Loucy (cell line): ENCODE data around the gene CACNA2D4.

Source experiments
- EZH2phosphoT487 ChIP-seq: fragments of 200-600 bp; IDR thresholded peaks from 2 replicates; pipeline ENCODE4 v1.6.1; 2018; ENCODE audit warnings: antibody characterized with exemption, mild to moderate bottlenecking, moderate library complexity, borderline replicate concordance
- TF ChIP-seq, protein P1 (sequence below): fragments of 200-600 bp; sonication (generic); conservative IDR thresholded peaks from 2 replicates; pipeline ENCODE4 v1.5.1; 2014; ENCODE audit warnings: mild to moderate bottlenecking, antibody characterized with exemption, low read length

DNA sequence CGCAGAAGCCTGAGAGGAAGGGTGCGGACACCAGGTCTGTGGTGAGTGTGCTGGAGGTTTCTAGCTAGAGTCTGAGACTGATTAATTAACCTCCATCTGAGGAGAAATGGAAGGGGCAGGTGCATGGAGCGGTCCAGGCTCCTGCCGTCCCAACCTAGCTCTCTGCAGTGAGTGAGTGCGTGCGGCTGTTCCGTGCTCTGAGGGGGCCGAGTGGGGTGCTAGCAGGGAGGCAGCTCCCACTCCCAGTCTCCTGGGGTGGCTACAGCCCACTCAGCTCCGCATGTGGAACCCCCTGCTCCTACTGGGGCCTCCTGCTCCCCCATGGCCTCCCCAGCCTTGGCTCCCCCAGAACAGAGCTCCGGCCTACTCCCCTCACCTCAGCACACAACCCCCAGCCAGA, 95.2 kb downstream of the CACNA2D4 start:
- TF ChIP-seq, protein P1, sequence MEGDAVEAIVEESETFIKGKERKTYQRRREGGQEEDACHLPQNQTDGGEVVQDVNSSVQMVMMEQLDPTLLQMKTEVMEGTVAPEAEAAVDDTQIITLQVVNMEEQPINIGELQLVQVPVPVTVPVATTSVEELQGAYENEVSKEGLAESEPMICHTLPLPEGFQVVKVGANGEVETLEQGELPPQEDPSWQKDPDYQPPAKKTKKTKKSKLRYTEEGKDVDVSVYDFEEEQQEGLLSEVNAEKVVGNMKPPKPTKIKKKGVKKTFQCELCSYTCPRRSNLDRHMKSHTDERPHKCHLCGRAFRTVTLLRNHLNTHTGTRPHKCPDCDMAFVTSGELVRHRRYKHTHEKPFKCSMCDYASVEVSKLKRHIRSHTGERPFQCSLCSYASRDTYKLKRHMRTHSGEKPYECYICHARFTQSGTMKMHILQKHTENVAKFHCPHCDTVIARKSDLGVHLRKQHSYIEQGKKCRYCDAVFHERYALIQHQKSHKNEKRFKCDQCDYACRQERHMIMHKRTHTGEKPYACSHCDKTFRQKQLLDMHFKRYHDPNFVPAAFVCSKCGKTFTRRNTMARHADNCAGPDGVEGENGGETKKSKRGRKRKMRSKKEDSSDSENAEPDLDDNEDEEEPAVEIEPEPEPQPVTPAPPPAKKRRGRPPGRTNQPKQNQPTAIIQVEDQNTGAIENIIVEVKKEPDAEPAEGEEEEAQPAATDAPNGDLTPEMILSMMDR = no peak
- TF ChIP-seq EZH2phosphoT487 = no peak
